HCT116 (cell line): ENCODE measurements around the gene NRIP2. TPM values are rescaled to one million over a fixed set of nuclear protein-coding genes. Genes with fewer than 3 reads are reported as not detected.

Source experiments
- ATAC-seq: fragments of 200-7000 bp; cut with Tn5 transposase; 2 replicates; pipeline ENCODE4 v1.9.1; 2020; ENCODE audit warnings: mild to moderate bottlenecking, moderate library complexity
- BruUV-seq: library from RNA; stranded (reverse); fragments of 400-500 nt; replicated peaks from 2 replicates; lab custom pipeline; 2021; lab: Mats Ljungman, UMichigan
- CTCF ChIA-PET: fragments of 300-600 bp; sonication (Branson Sonifier 250); formaldehyde crosslinking; loops from one replicate; lab custom pipeline; 2021; ENCODE audit warnings: antibody characterized with exemption; lab: Charles Lee
- POLR2A ChIA-PET: fragments of 300-600, 350-600 bp; sonication (Branson Sonifier 250); formaldehyde crosslinking; loops from one replicate; lab custom pipeline; 2021; ENCODE audit warnings: antibody characterized with exemption; lab: Charles Lee
- RAD21 ChIA-PET, 2 experiments: fragments of 300-600 bp; sonication (Branson Sonifier 250); formaldehyde crosslinking; loops; one replicate each; lab custom pipeline; 2023; ENCODE audit warnings: low total read pairs in 2 of 2; ENCODE audit not compliant: uncharacterized antibody in 2 of 2, unreplicated experiment in 2 of 2, low non-redundant PET in 1 of 2; lab: Charles Lee
- DNase-seq: peaks from one replicate; pipeline ENCODE4 v3.0.0-alpha.2; 2010; ENCODE audit warnings: low read depth, low spot score
- H2AFZ ChIP-seq: fragments of 200-600 bp; shearing (Covaris generic), sonication (generic); 2 replicates; pipeline ENCODE4 v1.6.1; 2017; ENCODE audit warnings: low read depth, mixed run types, mixed read lengths, antibody characterized with exemption, low read length; ENCODE audit not compliant: poor library complexity, severe bottlenecking
- H3K27ac ChIP-seq: 2 replicates; pipeline ENCODE4 v1.5.1; 2012; ENCODE audit warnings: low read depth, low read length
- H3K27me3 ChIP-seq: fragments of 200-600 bp; sonication (generic); 2 replicates; pipeline ENCODE4 v1.6.1; 2016; ENCODE audit warnings: mixed run types, low read length, mixed read lengths; ENCODE audit not compliant: insufficient read depth
- H3K36me3 ChIP-seq, 2 experiments: fragments of 200-500 bp in 1 of 2; fragments of 200-600 bp in 1 of 2; sonication (Bioruptor generic) in 1 of 2; sonication (generic) in 1 of 2; 2 replicates each; pipeline versions ENCODE4 v1.5.1 to v1.6.1; 2014 to 2016; ENCODE audit warnings: low read length in 2 of 2, inconsistent platforms in 1 of 2, mixed read lengths in 1 of 2, mixed run types in 1 of 2; ENCODE audit not compliant: insufficient read depth in 2 of 2, control insufficient read depth in 1 of 2
- H3K4me1 ChIP-seq, 2 experiments: fragments of 200-600 bp in 1 of 2; sonication (generic) in 1 of 2; 2 replicates each; pipeline versions ENCODE4 v1.5.1 to v1.6.1; 2012 to 2017; ENCODE audit warnings: low read length in 2 of 2, inconsistent platforms in 1 of 2, mild to moderate bottlenecking in 1 of 2, mixed read lengths in 1 of 2, mixed run types in 1 of 2, moderate library complexity in 1 of 2; ENCODE audit not compliant: insufficient read depth in 2 of 2, control insufficient read depth in 1 of 2
- H3K4me2 ChIP-seq: fragments of 200-600 bp; sonication (generic); 2 replicates; pipeline ENCODE4 v1.6.1; 2017; ENCODE audit warnings: mixed run types, low read length, mixed read lengths
- H3K4me3 ChIP-seq, 2 experiments: fragments of 200-600 bp in 1 of 2; sonication (generic) in 1 of 2; replicated peaks in 1 of 2; 2 replicates each; pipeline ENCODE4 v1.5.1; 2011 to 2016; ENCODE audit warnings: low read length in 2 of 2, control low read depth in 1 of 2, low read depth in 1 of 2, mild to moderate bottlenecking in 1 of 2, mixed read lengths in 1 of 2, mixed run types in 1 of 2
- H3K79me2 ChIP-seq: fragments of 200-600 bp; sonication (generic); 2 replicates; pipeline ENCODE4 v1.6.1; 2017; ENCODE audit warnings: mild to moderate bottlenecking, mixed run types, low read length, moderate library complexity, mixed read lengths; ENCODE audit not compliant: insufficient read depth
- H3K9ac ChIP-seq: fragments of 200-600 bp; sonication (generic); 2 replicates; pipeline ENCODE4 v1.6.1; 2016; ENCODE audit warnings: low read length, mixed read lengths
- H3K9me2 ChIP-seq: fragments of 200-600 bp; sonication (generic), shearing (Covaris generic); 2 replicates; pipeline ENCODE4 v1.6.1; 2017; ENCODE audit warnings: mixed run types, mild to moderate bottlenecking, moderate library complexity; ENCODE audit not compliant: insufficient read depth
- H3K9me3 ChIP-seq, 2 experiments: fragments of 200-500 bp in 1 of 2; fragments of 200-600 bp in 1 of 2; sonication (Bioruptor generic) in 1 of 2; sonication (generic) in 1 of 2; 2 replicates each; pipeline ENCODE4 v1.6.1; 2014 to 2017; ENCODE audit warnings: low read length in 2 of 2, mixed read lengths in 2 of 2, inconsistent platforms in 1 of 2, low read depth in 1 of 2, mild to moderate bottlenecking in 1 of 2, mixed run types in 1 of 2, moderate library complexity in 1 of 2; ENCODE audit not compliant: control insufficient read depth in 1 of 2, insufficient read depth in 1 of 2
- H4K20me1 ChIP-seq: fragments of 200-600 bp; sonication (generic), shearing (Covaris generic); 2 replicates; pipeline ENCODE4 v1.6.1; 2017; ENCODE audit warnings: mixed run types, mild to moderate bottlenecking, moderate library complexity; ENCODE audit not compliant: insufficient read depth
- ATF3 ChIP-seq: IDR thresholded peaks from 2 replicates; pipeline ENCODE4 v1.6.1; 2012
- CBX3 ChIP-seq: IDR thresholded peaks from 2 replicates; pipeline ENCODE4 v1.6.1; 2012; ENCODE audit warnings: low read depth
- CEBPB ChIP-seq: IDR thresholded peaks from 2 replicates; pipeline ENCODE4 v1.6.1; 2012; ENCODE audit warnings: low read depth
- CTCF ChIP-seq, 3 experiments: fragments of 200-600 bp in 1 of 3; sonication (generic) in 1 of 3; IDR thresholded peaks in 2 of 3; conservative IDR thresholded peaks in 1 of 3; 2 replicates each; pipeline ENCODE4 v1.5.1; 2012 to 2017; ENCODE audit warnings: low read depth in 2 of 3, low read length in 2 of 3, antibody characterized with exemption in 1 of 3, borderline replicate concordance in 1 of 3, control low read depth in 1 of 3, mild to moderate bottlenecking in 1 of 3, mixed read lengths in 1 of 3, mixed run types in 1 of 3, moderate library complexity in 1 of 3; ENCODE audit not compliant: insufficient read depth in 1 of 3
- ELF1 ChIP-seq: IDR thresholded peaks from 2 replicates; pipeline ENCODE4 v1.6.1; 2012; ENCODE audit warnings: low read depth, borderline replicate concordance
- EZH2 ChIP-seq: fragments of 200-600 bp; sonication (generic); IDR thresholded peaks from 2 replicates; pipeline ENCODE4 v1.6.1; 2017; ENCODE audit warnings: antibody characterized with exemption, mixed run types
- JUND ChIP-seq: IDR thresholded peaks from 2 replicates; pipeline ENCODE4 v1.6.1; 2012
- RAD21 ChIP-seq: IDR thresholded peaks from 2 replicates; pipeline ENCODE4 v1.6.1; 2012; ENCODE audit warnings: low read depth, mild to moderate bottlenecking
- SIN3A ChIP-seq: IDR thresholded peaks from 2 replicates; pipeline ENCODE4 v1.6.1; 2012; ENCODE audit warnings: low read depth
- SP1 ChIP-seq: IDR thresholded peaks from 2 replicates; pipeline ENCODE4 v1.6.1; 2012; ENCODE audit warnings: low read depth
- TCF7L2 ChIP-seq: IDR thresholded peaks from 2 replicates; pipeline ENCODE4 v1.7.0; 2011; ENCODE audit warnings: borderline replicate concordance, inconsistent platforms; ENCODE audit not compliant: insufficient read depth, insufficient read length; ENCODE audit errors: extremely low read depth
- YY1 ChIP-seq: IDR thresholded peaks from 2 replicates; pipeline ENCODE4 v1.6.1; 2011; ENCODE audit warnings: low read length, low read depth, moderate library complexity, mild to moderate bottlenecking; ENCODE audit not compliant: insufficient replicate concordance; ENCODE audit errors: extremely low read depth
- ZBTB33 ChIP-seq: IDR thresholded peaks from 2 replicates; pipeline ENCODE4 v1.6.1; 2011; ENCODE audit warnings: mild to moderate bottlenecking, low read length, moderate library complexity; ENCODE audit not compliant: insufficient replicate concordance; ENCODE audit errors: extremely low read depth
- intact Hi-C: fragments of 100-400 bp; cut with micrococcal nuclease; formaldehyde crosslinking; loops from 2 replicates; pipeline ENCODE4 v1.10.0; 2022
- total RNA-seq: library from RNA; stranded (reverse); gene quantifications from one replicate; pipeline ENCODE4 v1.2.1, GENCODE V29; 2021; ENCODE audit not compliant: unreplicated experiment

Gene NRIP2
- total RNA-seq, 1 experiment from 2014 or later, result not detected

GRCh38 chr12:2854669-2855453 lies 20.0 kb upstream of the NRIP2 start:
- Histone ChIP-seq H3K9me2 (no peaks in the 10 kb centered on the region), H3K4me1 (peaks cover 0 to 3% of the 10 kb centered on the region in 2 experiments; a peak in 2 of 4 replicates), H3K4me3 (no peak overlapping the region), H3K4me2 (no peak overlapping the region), H3K9ac (no peak overlapping the region), H3K36me3 (peaks cover 18 to 19% of the 10 kb centered on the region in 2 experiments; a peak in 3 of 4 replicates), H3K79me2 (no peaks in the 10 kb centered on the region), H4K20me1 (no peaks in the 10 kb centered on the region), H3K27me3 (no peaks in the 10 kb centered on the region), H3K9me3 (no peaks in the 10 kb centered on the region), H2AFZ (no peak overlapping the region), H3K27ac (no peak overlapping the region)
- ChIA-PET CTCF (interaction anchor here (0.7 to 2.0 kb wide), 6 partner anchors 10 to 187 kb away, joined by 3 to 13 read pairs (median 6); no protein-coding TSS in a partner anchor), RAD21 (no interaction called here), POLR2A (no interaction called here)
- DNase-seq (no peak), ATAC-seq (no peak)
- no TSS peak for BruUV-seq
- TF ChIP-seq CEBPB, result no peak
- no peak for TF ChIP-seq CBX3
- no peak for TF ChIP-seq ELF1
- no peak for TF ChIP-seq SIN3A
- intact Hi-C loops, result no loop called here

GRCh38 chr12:2853626-2854025 lies 18.8 kb upstream of the NRIP2 start:
- Histone ChIP-seq H3K9ac (no peak overlapping the region), H3K4me3 (no peak overlapping the region), H3K4me2 (no peak overlapping the region), H3K79me2 (no peaks in the 10 kb centered on the region), H3K27me3 (no peaks in the 10 kb centered on the region), H3K36me3 (peaks cover 7% of the 10 kb centered on the region in 2 experiments; a peak in 3 of 4 replicates), H2AFZ (no peak overlapping the region), H3K9me3 (no peaks in the 10 kb centered on the region), H4K20me1 (no peaks in the 10 kb centered on the region), H3K4me1 (peaks cover 3 to 4% of the 10 kb centered on the region in 2 experiments; a peak in 3 of 4 replicates), H3K9me2 (no peaks in the 10 kb centered on the region), H3K27ac (no peak overlapping the region)
- ATAC-seq (peak; percentile 90), DNase-seq (peak; percentile 28)
- CTCF ChIA-PET, result interaction anchor here (0.6 to 2.0 kb wide), 9 partner anchors 8 to 219 kb away, joined by 3 to 13 read pairs (median 6); no protein-coding TSS in a partner anchor
- RAD21 ChIA-PET, result interaction anchor here in 1 of 2 experiments (1.1 kb wide), 1 partner anchor 188 kb away, joined by 3 read pairs; no protein-coding TSS in a partner anchor
- POLR2A ChIA-PET, result interaction anchor here (1.1 kb wide), 1 partner anchor 23 kb away, joined by 5 read pairs; the partner anchor contains the start of genes FOXM1 and RHNO1
- no TSS peak for BruUV-seq
- intact Hi-C loops, result loop anchor here (1.0 to 2.0 kb wide), 2 partner anchors 91 to 181 kb away; no protein-coding TSS in a partner anchor
- TF ChIP-seq EZH2, result no peak
- TF ChIP-seq ATF3, result no peak
- peak; percentile 51 for TF ChIP-seq TCF7L2
- peak; percentile 40 to 96 (median 79); a peak in 5 of 6 replicates for TF ChIP-seq CTCF (IDR thresholded peaks at IDR 0.05 in 2 of 3, conservative IDR thresholded peaks at IDR 0.05 in 1 of 3; ENCODE audit: borderline replicate concordance in 1 of 3, insufficient read depth in 1 of 3, low read depth in 2 of 3, low read length in 2 of 3)
- no peak for TF ChIP-seq JUND
- TF ChIP-seq ZBTB33, result no peak
- no peak for TF ChIP-seq SP1
- TF ChIP-seq YY1, result no peak
- no peak for TF ChIP-seq CBX3
- TF ChIP-seq ELF1, result no peak
- TF ChIP-seq RAD21, result peak; percentile 46
- TF ChIP-seq CEBPB, result no peak
- TF ChIP-seq SIN3A, result no peak
